Measurements from ENCODE around the gene ARHGAP15.

DNA sequence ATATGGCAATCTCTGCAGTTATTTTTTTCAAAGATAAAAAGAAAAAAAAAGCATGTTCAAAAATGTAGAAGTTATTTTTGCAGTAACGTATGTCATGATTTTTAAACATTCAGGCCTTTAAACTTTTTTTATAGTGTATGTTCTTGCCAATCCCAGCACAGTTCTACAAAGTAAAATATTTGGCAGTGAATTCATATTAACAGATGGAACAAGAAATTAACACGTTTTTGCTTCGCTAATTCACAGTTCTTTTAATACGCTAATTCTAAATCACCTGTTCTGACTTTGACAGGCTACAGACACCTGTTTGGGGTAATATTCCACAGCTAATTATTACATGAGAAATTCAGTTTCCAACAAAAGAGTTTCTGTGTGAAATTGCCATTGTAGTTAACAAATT lies 183.2 kb downstream of the ARHGAP15 start:
- TF ChIP-seq, protein P1, sequence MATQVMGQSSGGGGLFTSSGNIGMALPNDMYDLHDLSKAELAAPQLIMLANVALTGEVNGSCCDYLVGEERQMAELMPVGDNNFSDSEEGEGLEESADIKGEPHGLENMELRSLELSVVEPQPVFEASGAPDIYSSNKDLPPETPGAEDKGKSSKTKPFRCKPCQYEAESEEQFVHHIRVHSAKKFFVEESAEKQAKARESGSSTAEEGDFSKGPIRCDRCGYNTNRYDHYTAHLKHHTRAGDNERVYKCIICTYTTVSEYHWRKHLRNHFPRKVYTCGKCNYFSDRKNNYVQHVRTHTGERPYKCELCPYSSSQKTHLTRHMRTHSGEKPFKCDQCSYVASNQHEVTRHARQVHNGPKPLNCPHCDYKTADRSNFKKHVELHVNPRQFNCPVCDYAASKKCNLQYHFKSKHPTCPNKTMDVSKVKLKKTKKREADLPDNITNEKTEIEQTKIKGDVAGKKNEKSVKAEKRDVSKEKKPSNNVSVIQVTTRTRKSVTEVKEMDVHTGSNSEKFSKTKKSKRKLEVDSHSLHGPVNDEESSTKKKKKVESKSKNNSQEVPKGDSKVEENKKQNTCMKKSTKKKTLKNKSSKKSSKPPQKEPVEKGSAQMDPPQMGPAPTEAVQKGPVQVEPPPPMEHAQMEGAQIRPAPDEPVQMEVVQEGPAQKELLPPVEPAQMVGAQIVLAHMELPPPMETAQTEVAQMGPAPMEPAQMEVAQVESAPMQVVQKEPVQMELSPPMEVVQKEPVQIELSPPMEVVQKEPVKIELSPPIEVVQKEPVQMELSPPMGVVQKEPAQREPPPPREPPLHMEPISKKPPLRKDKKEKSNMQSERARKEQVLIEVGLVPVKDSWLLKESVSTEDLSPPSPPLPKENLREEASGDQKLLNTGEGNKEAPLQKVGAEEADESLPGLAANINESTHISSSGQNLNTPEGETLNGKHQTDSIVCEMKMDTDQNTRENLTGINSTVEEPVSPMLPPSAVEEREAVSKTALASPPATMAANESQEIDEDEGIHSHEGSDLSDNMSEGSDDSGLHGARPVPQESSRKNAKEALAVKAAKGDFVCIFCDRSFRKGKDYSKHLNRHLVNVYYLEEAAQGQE (IDR thresholded peaks at IDR 0.05; ENCODE audit: borderline replicate concordance) = no peak
- TF ChIP-seq, protein P2, sequence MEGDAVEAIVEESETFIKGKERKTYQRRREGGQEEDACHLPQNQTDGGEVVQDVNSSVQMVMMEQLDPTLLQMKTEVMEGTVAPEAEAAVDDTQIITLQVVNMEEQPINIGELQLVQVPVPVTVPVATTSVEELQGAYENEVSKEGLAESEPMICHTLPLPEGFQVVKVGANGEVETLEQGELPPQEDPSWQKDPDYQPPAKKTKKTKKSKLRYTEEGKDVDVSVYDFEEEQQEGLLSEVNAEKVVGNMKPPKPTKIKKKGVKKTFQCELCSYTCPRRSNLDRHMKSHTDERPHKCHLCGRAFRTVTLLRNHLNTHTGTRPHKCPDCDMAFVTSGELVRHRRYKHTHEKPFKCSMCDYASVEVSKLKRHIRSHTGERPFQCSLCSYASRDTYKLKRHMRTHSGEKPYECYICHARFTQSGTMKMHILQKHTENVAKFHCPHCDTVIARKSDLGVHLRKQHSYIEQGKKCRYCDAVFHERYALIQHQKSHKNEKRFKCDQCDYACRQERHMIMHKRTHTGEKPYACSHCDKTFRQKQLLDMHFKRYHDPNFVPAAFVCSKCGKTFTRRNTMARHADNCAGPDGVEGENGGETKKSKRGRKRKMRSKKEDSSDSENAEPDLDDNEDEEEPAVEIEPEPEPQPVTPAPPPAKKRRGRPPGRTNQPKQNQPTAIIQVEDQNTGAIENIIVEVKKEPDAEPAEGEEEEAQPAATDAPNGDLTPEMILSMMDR (IDR thresholded peaks at IDR 0.05; ENCODE audit: poor library complexity, severe bottlenecking) = no peak
- TF ChIP-seq POLR2AphosphoS5 (IDR thresholded peaks at IDR 0.05) = no peak
- TF ChIP-seq TAF1 (IDR thresholded peaks at IDR 0.05; ENCODE audit: low read depth) = no peak
- TF ChIP-seq RAD21 (conservative IDR thresholded peaks at IDR 0.05) = no peak
- no peak for TF ChIP-seq SMC3 (conservative IDR thresholded peaks at IDR 0.05; ENCODE audit: poor library complexity)
- TF ChIP-seq EP300 (conservative IDR thresholded peaks at IDR 0.05; ENCODE audit: poor library complexity, severe bottlenecking) = no peak
- no peak for TF ChIP-seq MXI1 (conservative IDR thresholded peaks at IDR 0.05; ENCODE audit: poor library complexity, severe bottlenecking)
- TF ChIP-seq EZH2 (IDR thresholded peaks at IDR 0.05; ENCODE audit: borderline replicate concordance, insufficient read depth, low read length, poor library complexity, severe bottlenecking) = no peak
